ENCODE measurements around the gene CRHBP.
"Not testable (repeated sequence)": the region's sequence is repeated elsewhere in the genome, so short reads cannot be mapped to it uniquely, and the experiment has no call there.

Gene CRHBP

GRCh38 chr5:76978869-76979268, 26.0 kb downstream of the CRHBP start:
- no peak for TF ChIP-seq CTCF (IDR thresholded peaks at IDR 0.05; ENCODE audit: low read depth, low read length, missing control alignments)
- H3K4me3 ChIP-seq (replicated peaks; ENCODE audit: low read depth, low read length): no peak overlapping the region
- DNase-seq (ENCODE audit: extremely low read depth, low read depth): no peak

- DNase-seq (ENCODE audit: extremely low read depth, low read depth): no peak
- no peak for TF ChIP-seq CTCF (IDR thresholded peaks at IDR 0.05; ENCODE audit: low read depth, low read length, missing control alignments)
- H3K4me3 ChIP-seq (replicated peaks; ENCODE audit: low read depth, low read length): no peak overlapping the region
Observed at GRCh38 chr5:76980518-76981144, 27.8 kb downstream of the CRHBP start.

GRCh38 chr5:76982450-76982849, 29.6 kb downstream of the CRHBP start:
- no peak for DNase-seq (ENCODE audit: extremely low read depth, low read depth)
- H3K4me3 ChIP-seq (replicated peaks; ENCODE audit: low read depth, low read length): no peak overlapping the region
- TF ChIP-seq CTCF (IDR thresholded peaks at IDR 0.05; ENCODE audit: low read depth, low read length, missing control alignments): no peak

GRCh38 chr5:76983468-76983867, 30.6 kb downstream of the CRHBP start:
- no peak for DNase-seq (ENCODE audit: extremely low read depth, low read depth)
- H3K4me3 ChIP-seq (replicated peaks; ENCODE audit: low read depth, low read length): no peak overlapping the region
- TF ChIP-seq CTCF (IDR thresholded peaks at IDR 0.05; ENCODE audit: low read depth, low read length, missing control alignments): no peak

GRCh38 chr5:76986825-76987526, 34.1 kb downstream of the CRHBP start:
- no peak overlapping the region for H3K4me3 ChIP-seq (replicated peaks; ENCODE audit: low read depth, low read length)
- no peak for TF ChIP-seq CTCF (IDR thresholded peaks at IDR 0.05; ENCODE audit: low read depth, low read length, missing control alignments)
- no peak for DNase-seq (ENCODE audit: extremely low read depth, low read depth)

- no peak overlapping the region for H3K4me3 ChIP-seq (replicated peaks; ENCODE audit: low read depth, low read length)
- TF ChIP-seq CTCF (IDR thresholded peaks at IDR 0.05; ENCODE audit: low read depth, low read length, missing control alignments): no peak
- DNase-seq (ENCODE audit: extremely low read depth, low read depth): no peak
Observed at GRCh38 chr5:76990899-76991459, 38.1 kb downstream of the CRHBP start.

- DNase-seq (ENCODE audit: extremely low read depth, low read depth); H3K4me3 ChIP-seq (replicated peaks; ENCODE audit: low read depth, low read length): not testable (repeated sequence)
Observed at GRCh38 chr5:76993436-76993835, 40.6 kb downstream of the CRHBP start.

Measured in HFF-Myc (cell line).